K562 (cell line): ENCODE results near the gene PNPO. TPM values are rescaled to one million over a fixed set of nuclear protein-coding genes. Genes with fewer than 3 reads are reported as not detected.

Experiments used
- L3MBTL2 ChIP-seq: fragments of 450-650 bp; IDR thresholded peaks from 2 replicates; pipeline ENCODE4 v1.6.1; 2016; ENCODE audit warnings: mild to moderate bottlenecking, moderate library complexity
- PHTF2 ChIP-seq: fragments of 250-450 bp; sonication (Bioruptor Pico); IDR thresholded peaks from 2 replicates; pipeline ENCODE4 v1.5.0; 2021; ENCODE audit warnings: mild to moderate bottlenecking
- POLR2AphosphoS5 ChIP-seq: IDR thresholded peaks from 2 replicates; pipeline ENCODE4 v1.6.1; 2011; ENCODE audit warnings: mild to moderate bottlenecking, low read depth, low read length, moderate library complexity; ENCODE audit not compliant: control insufficient read depth, insufficient read depth
- SIN3B ChIP-seq: fragments of 450-650 bp; IDR thresholded peaks from 2 replicates; pipeline ENCODE4 v1.6.1; 2017; ENCODE audit warnings: low read depth, mild to moderate bottlenecking, moderate library complexity
- YY1 ChIP-seq, 3 experiments: IDR thresholded peaks; 2 replicates each; pipeline ENCODE4 v1.6.1; 2011; ENCODE audit warnings: low read length in 2 of 3, mild to moderate bottlenecking in 2 of 3, moderate library complexity in 2 of 3, borderline replicate concordance in 1 of 3, control low read depth in 1 of 3, low read depth in 1 of 3; ENCODE audit not compliant: insufficient read depth in 3 of 3, insufficient replicate concordance in 2 of 3, control insufficient read depth in 1 of 3, insufficient read length in 1 of 3; ENCODE audit errors: extremely low read depth in 1 of 3
- ZBTB7A ChIP-seq: IDR thresholded peaks from 2 replicates; pipeline ENCODE4 v1.6.1; 2011; ENCODE audit warnings: low read depth, mild to moderate bottlenecking, low read length, moderate library complexity, borderline replicate concordance; ENCODE audit not compliant: control insufficient read depth
- ZNF444 ChIP-seq: fragments of 250-450 bp; sonication (Bioruptor Pico); IDR thresholded peaks from 2 replicates; pipeline ENCODE4 v1.4.0; 2020; ENCODE audit warnings: mild to moderate bottlenecking, moderate library complexity
- polyA plus RNA-seq, 8 experiments: library from polyadenylated mRNA; depleted of rRNA in 4 of 8; stranded (reverse) in 5 of 8; unstranded in 3 of 8; fragments of >200 nt; fragmentation: Nextera tagmentation in 2 of 8; fragmentation: Illumina TruSeq in 1 of 8; extraction: Ambion mirVana in 2 of 8; extraction: Trizol in 1 of 8; gene quantifications; 2 replicates each; pipeline versions ENCODE4 v1.2.1 to v1.2.3, GENCODE V29; 2011 to 2014; ENCODE audit warnings: inconsistent platforms in 1 of 8, missing spikeins in 1 of 8
- total RNA-seq, 7 experiments: library from RNA; depleted of rRNA in 6 of 7; stranded (reverse); fragments of >200 nt in 6 of 7; fragmentation: Illumina TruSeq in 2 of 7; extraction: Trizol in 2 of 7; gene quantifications; 2 replicates each; pipeline versions ENCODE4 v1.2.1 to v1.2.3, GENCODE V29; 2011 to 2021; ENCODE audit warnings: low replicate concordance in 1 of 7
- TF ChIP-seq, protein P1 (sequence below): fragments of 450-650 bp; formaldehyde crosslinking; IDR thresholded peaks from 2 replicates; pipeline ENCODE4 v1.4.0; 2020; ENCODE audit warnings: mild to moderate bottlenecking, mixed read lengths
- TF ChIP-seq, protein P2 (sequence below): fragments of 450-650 bp; IDR thresholded peaks from 2 replicates; pipeline ENCODE4 v1.6.1; 2016; ENCODE audit warnings: borderline replicate concordance
- TF ChIP-seq, protein P3 (sequence below): fragments of 150-350 bp; IDR thresholded peaks from 2 replicates; pipeline ENCODE4 v1.6.1; 2014; ENCODE audit warnings: low read depth, mild to moderate bottlenecking, low read length, borderline replicate concordance
- TF ChIP-seq, protein P4 (sequence below): fragments of 450-650 bp; formaldehyde crosslinking; IDR thresholded peaks from 2 replicates; pipeline ENCODE4 v1.4.0; 2022; ENCODE audit warnings: missing genetic modification characterization
- TF ChIP-seq, protein P5 (sequence below): fragments of 250-450 bp; sonication (Bioruptor Pico); IDR thresholded peaks from 2 replicates; pipeline ENCODE4 v1.5.0; 2022; ENCODE audit warnings: mild to moderate bottlenecking

PNPO gene
- total and polyA plus RNA-seq, 9 of the 15 experiments (the other 6 are each of a cell fraction or from before 2014, with no cell fraction given) = 16.6 to 39.0 (median 27.4) TPM

DNA sequence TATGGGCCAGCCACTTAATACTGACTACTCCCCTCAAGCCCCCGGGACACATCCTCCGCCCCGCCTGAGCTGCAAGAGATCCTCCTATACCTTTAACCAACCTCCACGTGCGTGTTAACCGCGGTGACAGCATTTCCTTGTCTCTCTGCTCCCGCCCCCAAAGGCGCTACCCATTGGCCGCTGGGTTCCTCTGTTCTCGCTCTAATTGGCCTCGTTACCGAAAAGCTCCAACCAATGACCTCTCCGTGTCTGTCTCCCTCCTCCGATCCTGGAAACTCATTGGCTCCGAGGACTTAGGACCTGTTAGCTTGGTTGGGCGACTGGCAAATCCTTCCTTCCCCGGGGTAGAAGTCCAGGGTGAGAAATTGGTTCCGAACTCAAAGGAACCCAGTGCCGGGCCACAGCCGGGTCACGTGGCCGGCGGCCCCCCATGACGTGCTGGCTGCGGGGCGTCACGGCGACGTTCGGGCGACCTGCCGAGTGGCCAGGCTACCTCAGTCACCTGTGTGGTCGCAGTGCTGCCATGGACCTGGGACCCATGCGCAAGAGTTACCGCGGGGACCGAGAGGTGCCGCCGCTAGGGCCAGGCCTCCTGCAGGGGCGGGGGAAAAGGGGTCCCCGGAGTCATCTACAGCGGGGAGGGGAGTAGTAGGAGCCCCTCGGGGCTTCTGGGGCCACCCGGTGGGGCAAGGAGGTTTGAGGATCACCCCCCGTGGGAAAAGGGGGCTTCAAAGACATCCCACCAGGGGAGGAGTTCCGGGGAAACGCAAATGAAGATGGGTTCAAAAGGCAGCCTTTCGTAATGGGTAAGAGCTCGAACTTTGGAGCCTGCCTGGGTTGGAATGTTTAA, at the start of gene PNPO (continued):
- TF ChIP-seq YY1 (IDR thresholded peaks at IDR 0.05; ENCODE audit: borderline replicate concordance in 1 of 3, control insufficient read depth in 1 of 3, extremely low read depth in 1 of 3, insufficient read depth in 3 of 3, insufficient read length in 1 of 3, insufficient replicate concordance in 2 of 3, low read depth in 1 of 3, low read length in 2 of 3) (peak in 1 of 3 experiments; percentile 8), L3MBTL2 (peak; percentile 99), POLR2AphosphoS5 (peak; percentile 43; the same call in 1 of the 2 replicates), PHTF2 (CRISPR knock-in tag) (no peak), SIN3B (peak; percentile 77; the same call in 1 of the 2 replicates), ZBTB7A (peak; percentile 75), ZNF444 (CRISPR knock-in tag) (no peak)
- TF ChIP-seq, protein P1, sequence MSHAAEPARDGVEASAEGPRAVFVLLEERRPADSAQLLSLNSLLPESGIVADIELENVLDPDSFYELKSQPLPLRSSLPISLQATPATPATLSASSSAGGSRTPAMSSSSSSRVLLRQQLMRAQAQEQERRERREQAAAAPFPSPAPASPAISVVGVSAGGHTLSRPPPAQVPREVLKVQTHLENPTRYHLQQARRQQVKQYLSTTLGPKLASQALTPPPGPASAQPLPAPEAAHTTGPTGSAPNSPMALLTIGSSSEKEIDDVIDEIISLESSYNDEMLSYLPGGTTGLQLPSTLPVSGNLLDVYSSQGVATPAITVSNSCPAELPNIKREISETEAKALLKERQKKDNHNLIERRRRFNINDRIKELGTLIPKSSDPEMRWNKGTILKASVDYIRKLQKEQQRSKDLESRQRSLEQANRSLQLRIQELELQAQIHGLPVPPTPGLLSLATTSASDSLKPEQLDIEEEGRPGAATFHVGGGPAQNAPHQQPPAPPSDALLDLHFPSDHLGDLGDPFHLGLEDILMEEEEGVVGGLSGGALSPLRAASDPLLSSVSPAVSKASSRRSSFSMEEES (CRISPR knock-in tag) = peak; percentile 66
- TF ChIP-seq, protein P2, sequence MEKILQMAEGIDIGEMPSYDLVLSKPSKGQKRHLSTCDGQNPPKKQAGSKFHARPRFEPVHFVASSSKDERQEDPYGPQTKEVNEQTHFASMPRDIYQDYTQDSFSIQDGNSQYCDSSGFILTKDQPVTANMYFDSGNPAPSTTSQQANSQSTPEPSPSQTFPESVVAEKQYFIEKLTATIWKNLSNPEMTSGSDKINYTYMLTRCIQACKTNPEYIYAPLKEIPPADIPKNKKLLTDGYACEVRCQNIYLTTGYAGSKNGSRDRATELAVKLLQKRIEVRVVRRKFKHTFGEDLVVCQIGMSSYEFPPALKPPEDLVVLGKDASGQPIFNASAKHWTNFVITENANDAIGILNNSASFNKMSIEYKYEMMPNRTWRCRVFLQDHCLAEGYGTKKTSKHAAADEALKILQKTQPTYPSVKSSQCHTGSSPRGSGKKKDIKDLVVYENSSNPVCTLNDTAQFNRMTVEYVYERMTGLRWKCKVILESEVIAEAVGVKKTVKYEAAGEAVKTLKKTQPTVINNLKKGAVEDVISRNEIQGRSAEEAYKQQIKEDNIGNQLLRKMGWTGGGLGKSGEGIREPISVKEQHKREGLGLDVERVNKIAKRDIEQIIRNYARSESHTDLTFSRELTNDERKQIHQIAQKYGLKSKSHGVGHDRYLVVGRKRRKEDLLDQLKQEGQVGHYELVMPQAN = peak; percentile 17; the same call in 1 of the 2 replicates
- TF ChIP-seq, protein P3, sequence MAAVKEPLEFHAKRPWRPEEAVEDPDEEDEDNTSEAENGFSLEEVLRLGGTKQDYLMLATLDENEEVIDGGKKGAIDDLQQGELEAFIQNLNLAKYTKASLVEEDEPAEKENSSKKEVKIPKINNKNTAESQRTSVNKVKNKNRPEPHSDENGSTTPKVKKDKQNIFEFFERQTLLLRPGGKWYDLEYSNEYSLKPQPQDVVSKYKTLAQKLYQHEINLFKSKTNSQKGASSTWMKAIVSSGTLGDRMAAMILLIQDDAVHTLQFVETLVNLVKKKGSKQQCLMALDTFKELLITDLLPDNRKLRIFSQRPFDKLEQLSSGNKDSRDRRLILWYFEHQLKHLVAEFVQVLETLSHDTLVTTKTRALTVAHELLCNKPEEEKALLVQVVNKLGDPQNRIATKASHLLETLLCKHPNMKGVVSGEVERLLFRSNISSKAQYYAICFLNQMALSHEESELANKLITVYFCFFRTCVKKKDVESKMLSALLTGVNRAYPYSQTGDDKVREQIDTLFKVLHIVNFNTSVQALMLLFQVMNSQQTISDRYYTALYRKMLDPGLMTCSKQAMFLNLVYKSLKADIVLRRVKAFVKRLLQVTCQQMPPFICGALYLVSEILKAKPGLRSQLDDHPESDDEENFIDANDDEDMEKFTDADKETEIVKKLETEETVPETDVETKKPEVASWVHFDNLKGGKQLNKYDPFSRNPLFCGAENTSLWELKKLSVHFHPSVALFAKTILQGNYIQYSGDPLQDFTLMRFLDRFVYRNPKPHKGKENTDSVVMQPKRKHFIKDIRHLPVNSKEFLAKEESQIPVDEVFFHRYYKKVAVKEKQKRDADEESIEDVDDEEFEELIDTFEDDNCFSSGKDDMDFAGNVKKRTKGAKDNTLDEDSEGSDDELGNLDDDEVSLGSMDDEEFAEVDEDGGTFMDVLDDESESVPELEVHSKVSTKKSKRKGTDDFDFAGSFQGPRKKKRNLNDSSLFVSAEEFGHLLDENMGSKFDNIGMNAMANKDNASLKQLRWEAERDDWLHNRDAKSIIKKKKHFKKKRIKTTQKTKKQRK = peak; percentile 49; the same call in 1 of the 2 replicates
- TF ChIP-seq, protein P4, sequence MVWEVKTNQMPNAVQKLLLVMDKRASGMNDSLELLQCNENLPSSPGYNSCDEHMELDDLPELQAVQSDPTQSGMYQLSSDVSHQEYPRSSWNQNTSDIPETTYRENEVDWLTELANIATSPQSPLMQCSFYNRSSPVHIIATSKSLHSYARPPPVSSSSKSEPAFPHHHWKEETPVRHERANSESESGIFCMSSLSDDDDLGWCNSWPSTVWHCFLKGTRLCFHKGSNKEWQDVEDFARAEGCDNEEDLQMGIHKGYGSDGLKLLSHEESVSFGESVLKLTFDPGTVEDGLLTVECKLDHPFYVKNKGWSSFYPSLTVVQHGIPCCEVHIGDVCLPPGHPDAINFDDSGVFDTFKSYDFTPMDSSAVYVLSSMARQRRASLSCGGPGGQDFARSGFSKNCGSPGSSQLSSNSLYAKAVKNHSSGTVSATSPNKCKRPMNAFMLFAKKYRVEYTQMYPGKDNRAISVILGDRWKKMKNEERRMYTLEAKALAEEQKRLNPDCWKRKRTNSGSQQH (CRISPR knock-in tag) = 0 out of 2 replicates have a peak, but pooled peaks have one; percentile 5
- TF ChIP-seq, protein P5, sequence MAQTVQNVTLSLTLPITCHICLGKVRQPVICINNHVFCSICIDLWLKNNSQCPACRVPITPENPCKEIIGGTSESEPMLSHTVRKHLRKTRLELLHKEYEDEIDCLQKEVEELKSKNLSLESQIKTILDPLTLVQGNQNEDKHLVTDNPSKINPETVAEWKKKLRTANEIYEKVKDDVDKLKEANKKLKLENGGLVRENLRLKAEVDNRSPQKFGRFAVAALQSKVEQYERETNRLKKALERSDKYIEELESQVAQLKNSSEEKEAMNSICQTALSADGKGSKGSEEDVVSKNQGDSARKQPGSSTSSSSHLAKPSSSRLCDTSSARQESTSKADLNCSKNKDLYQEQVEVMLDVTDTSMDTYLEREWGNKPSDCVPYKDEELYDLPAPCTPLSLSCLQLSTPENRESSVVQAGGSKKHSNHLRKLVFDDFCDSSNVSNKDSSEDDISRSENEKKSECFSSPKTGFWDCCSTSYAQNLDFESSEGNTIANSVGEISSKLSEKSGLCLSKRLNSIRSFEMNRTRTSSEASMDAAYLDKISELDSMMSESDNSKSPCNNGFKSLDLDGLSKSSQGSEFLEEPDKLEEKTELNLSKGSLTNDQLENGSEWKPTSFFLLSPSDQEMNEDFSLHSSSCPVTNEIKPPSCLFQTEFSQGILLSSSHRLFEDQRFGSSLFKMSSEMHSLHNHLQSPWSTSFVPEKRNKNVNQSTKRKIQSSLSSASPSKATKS (CRISPR knock-in tag) = no peak
